Measurements from ENCODE around the gene SMC6.

The SMC6 gene

DNA sequence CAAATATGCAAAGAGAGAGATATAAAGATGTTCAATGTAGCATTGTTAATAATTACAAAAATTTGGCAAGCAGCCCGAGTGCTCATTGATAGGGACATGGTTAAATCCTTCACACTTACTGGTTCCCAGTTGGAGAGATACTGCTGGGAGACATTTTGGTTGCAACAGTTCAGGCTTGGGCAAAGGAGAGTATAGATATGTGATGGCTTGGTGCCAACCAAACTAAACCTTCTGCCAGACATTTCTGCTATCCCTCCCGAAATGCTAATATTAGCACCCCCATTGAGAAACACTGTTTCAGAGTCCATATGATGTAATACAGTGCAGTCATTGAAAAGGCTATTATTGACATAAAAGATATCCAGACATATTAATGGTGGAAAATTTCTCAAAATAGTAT is 11.8 kb upstream of the SMC6 start:
- no peak for DNase-seq
- Histone ChIP-seq H3K4me2 (ENCODE audit: low read length) (no peak overlapping the region), H3K27ac (ENCODE audit: low read depth, low read length) (no peak overlapping the region), H4K91ac (ENCODE audit: low read depth, low read length) (no peak overlapping the region), H3K18ac (ENCODE audit: low read length) (no peak overlapping the region), H3K23ac (ENCODE audit: low read length) (no peak overlapping the region), H3K79me1 (ENCODE audit: low read length) (no peaks in the 10 kb centered on the region), H3K9me3 (ENCODE audit: insufficient read depth, low read depth, low read length) (no peaks in the 10 kb centered on the region), H3K14ac (ENCODE audit: low read length) (no peak overlapping the region), H2BK5ac (ENCODE audit: low read depth, low read length, poor library complexity) (no peak overlapping the region), H3K4me1 (ENCODE audit: control insufficient read depth in 1 of 2, insufficient read depth in 2 of 2, low read length in 2 of 2) (no peaks in the 10 kb centered on the region), H2AFZ (ENCODE audit: insufficient read depth, low read length, poor library complexity) (no peak overlapping the region), H3K27me3 (ENCODE audit: insufficient read depth, low read length) (no peaks in the 10 kb centered on the region), H2BK12ac (ENCODE audit: low read length) (no peak overlapping the region), H3K4ac (ENCODE audit: low read depth, low read length) (no peak overlapping the region), H2AK5ac (ENCODE audit: low read length) (no peak overlapping the region), H3K4me3 (ENCODE audit: low read depth, low read length) (no peak overlapping the region), H4K12ac (ENCODE audit: low read depth, low read length) (no peak overlapping the region), H3K79me2 (ENCODE audit: control insufficient read depth, insufficient read depth, low read length, poor library complexity) (no peaks in the 10 kb centered on the region), H3K36me3 (ENCODE audit: control insufficient read depth in 1 of 2, insufficient read depth in 2 of 2, low read length in 2 of 2) (peaks cover 3 to 4% of the 10 kb centered on the region in 2 experiments), H2BK120ac (ENCODE audit: insufficient read depth, low read length, poor library complexity) (no peak overlapping the region), H3K9ac (ENCODE audit: low read length) (no peak overlapping the region), H4K8ac (ENCODE audit: low read depth, low read length) (no peak overlapping the region)
- WGBS (ENCODE audit: extremely low coverage, insufficient coverage, insufficient read length) = no CpG with 5 or more reads among the region's 2 CpGs

DNA sequence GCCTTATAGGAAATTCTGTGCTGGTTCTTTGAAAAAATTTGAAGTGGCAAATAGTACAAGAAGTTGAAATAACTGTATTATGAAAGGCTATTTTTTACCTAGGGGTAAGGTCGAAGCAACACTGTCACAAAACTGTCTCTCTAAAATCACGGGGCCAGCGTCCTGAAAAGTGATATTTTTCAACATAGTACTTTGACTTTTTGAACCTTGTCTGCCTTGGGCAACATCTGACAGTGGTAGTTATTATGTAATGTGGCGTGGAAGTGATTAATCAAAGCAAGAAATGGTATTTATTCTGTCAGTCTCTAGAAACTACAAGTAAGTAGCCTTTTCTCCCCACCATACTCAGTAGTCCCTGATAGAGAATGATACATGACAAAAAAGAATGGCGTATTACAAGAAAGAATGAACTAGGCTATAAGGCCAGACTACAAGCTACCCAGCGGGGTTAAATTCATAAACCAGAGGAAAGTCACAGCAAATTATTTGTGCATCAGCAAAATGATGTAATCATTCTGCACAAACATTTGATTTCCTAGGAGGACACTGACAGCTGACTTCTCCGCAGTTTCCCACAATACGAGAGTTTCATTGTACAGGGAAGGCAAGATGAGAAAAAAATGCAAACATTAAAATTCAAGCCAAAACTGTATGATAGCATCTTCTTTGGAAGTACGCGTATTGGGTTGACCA is 10.2 kb upstream of the SMC6 start:
- H3K27ac ChIP-seq (ENCODE audit: low read depth, low read length) = no peak overlapping the region
- H3K4me3 ChIP-seq (ENCODE audit: low read depth, low read length) = no peak overlapping the region
- H3K4ac ChIP-seq (ENCODE audit: low read depth, low read length) = no peak overlapping the region
- H3K9ac ChIP-seq (ENCODE audit: low read length) = no peak overlapping the region
- H2AK5ac ChIP-seq (ENCODE audit: low read length) = no peak overlapping the region
- no peak overlapping the region for H2BK5ac ChIP-seq (ENCODE audit: low read depth, low read length, poor library complexity)
- H2BK120ac ChIP-seq (ENCODE audit: insufficient read depth, low read length, poor library complexity) = no peak overlapping the region
- no peaks in the 10 kb centered on the region for H3K79me1 ChIP-seq (ENCODE audit: low read length)
- no peak overlapping the region for H3K18ac ChIP-seq (ENCODE audit: low read length)
- no peak overlapping the region for H2AFZ ChIP-seq (ENCODE audit: insufficient read depth, low read length, poor library complexity)
- no peak overlapping the region for H2BK12ac ChIP-seq (ENCODE audit: low read length)
- H4K12ac ChIP-seq (ENCODE audit: low read depth, low read length) = no peak overlapping the region
- no CpG with 5 or more reads among the region's 10 CpGs for WGBS (ENCODE audit: extremely low coverage, insufficient coverage, insufficient read length)
- no peaks in the 10 kb centered on the region for H3K27me3 ChIP-seq (ENCODE audit: insufficient read depth, low read length)
- H3K23ac ChIP-seq (ENCODE audit: low read length) = no peak overlapping the region
- no peak for DNase-seq
- H3K9me3 ChIP-seq (ENCODE audit: insufficient read depth, low read depth, low read length) = no peaks in the 10 kb centered on the region
- H3K4me1 ChIP-seq (ENCODE audit: control insufficient read depth in 1 of 2, insufficient read depth in 2 of 2, low read length in 2 of 2) = no peaks in the 10 kb centered on the region
- H3K14ac ChIP-seq (ENCODE audit: low read length) = no peak overlapping the region
- H3K4me2 ChIP-seq (ENCODE audit: low read length) = no peak overlapping the region
- H4K8ac ChIP-seq (ENCODE audit: low read depth, low read length) = no peak overlapping the region
- peaks cover 1 to 2% of the 10 kb centered on the region in 2 experiments for H3K36me3 ChIP-seq (ENCODE audit: control insufficient read depth in 1 of 2, insufficient read depth in 2 of 2, low read length in 2 of 2)
- H4K91ac ChIP-seq (ENCODE audit: low read depth, low read length) = no peak overlapping the region
- no peaks in the 10 kb centered on the region for H3K79me2 ChIP-seq (ENCODE audit: control insufficient read depth, insufficient read depth, low read length, poor library complexity)

DNA sequence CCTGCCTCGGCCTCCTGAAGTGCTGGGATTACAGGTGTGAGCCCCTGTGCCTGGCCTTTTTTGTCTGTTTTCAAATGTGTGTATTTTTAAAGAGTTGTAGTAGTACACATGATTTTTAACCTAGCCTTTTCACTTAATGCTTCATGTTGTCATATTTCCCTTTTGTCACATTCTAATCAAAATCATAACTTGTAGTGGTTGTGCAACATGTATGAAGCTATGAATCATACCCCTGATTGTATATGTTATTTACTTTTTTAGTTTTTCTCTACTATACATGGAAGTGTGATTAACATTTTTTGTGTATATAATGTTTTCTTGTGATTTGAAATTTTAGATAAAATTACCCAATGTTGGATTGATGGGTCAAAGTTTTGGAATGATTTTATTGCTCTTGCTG is 8.8 kb upstream of the SMC6 start:
- H3K36me3 ChIP-seq (ENCODE audit: control insufficient read depth in 1 of 2, insufficient read depth in 2 of 2, low read length in 2 of 2) = peaks cover 1 to 2% of the 10 kb centered on the region in 2 experiments

DNA sequence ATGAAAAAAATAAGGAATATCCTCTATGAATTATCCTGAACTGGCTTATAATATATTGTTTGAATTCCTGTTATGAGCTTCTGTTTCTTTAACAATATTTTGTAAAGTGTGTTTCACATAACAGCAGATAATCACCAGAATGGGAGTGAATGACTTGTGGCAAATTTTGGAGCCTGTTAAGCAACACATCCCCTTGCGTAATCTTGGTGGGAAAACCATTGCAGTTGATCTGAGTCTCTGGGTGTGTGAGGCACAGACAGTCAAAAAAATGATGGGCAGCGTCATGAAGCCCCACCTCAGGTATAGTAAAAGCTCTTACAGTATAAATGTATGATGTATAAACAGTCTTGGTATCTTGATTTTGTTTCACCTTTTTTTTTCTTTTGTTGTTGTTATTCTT is 6.2 kb upstream of the SMC6 start:
- no peak overlapping the region for H4K8ac ChIP-seq (ENCODE audit: low read depth, low read length)
- no peak overlapping the region for H3K14ac ChIP-seq (ENCODE audit: low read length)
- H2BK120ac ChIP-seq (ENCODE audit: insufficient read depth, low read length, poor library complexity) = no peak overlapping the region
- no peaks in the 10 kb centered on the region for H3K4me1 ChIP-seq (ENCODE audit: control insufficient read depth in 1 of 2, insufficient read depth in 2 of 2, low read length in 2 of 2)
- H3K9ac ChIP-seq (ENCODE audit: low read length) = no peak overlapping the region
- H3K27ac ChIP-seq (ENCODE audit: low read depth, low read length) = no peak overlapping the region
- H2AFZ ChIP-seq (ENCODE audit: insufficient read depth, low read length, poor library complexity) = no peak overlapping the region
- H3K79me1 ChIP-seq (ENCODE audit: low read length) = no peaks in the 10 kb centered on the region
- no peak overlapping the region for H4K91ac ChIP-seq (ENCODE audit: low read depth, low read length)
- no CpG with 5 or more reads among the region's 2 CpGs for WGBS (ENCODE audit: extremely low coverage, insufficient coverage, insufficient read length)
- peaks cover 1 to 2% of the 10 kb centered on the region in 2 experiments for H3K36me3 ChIP-seq (ENCODE audit: control insufficient read depth in 1 of 2, insufficient read depth in 2 of 2, low read length in 2 of 2)
- H3K4me3 ChIP-seq (ENCODE audit: low read depth, low read length) = no peak overlapping the region
- H3K4me2 ChIP-seq (ENCODE audit: low read length) = no peak overlapping the region
- H2BK5ac ChIP-seq (ENCODE audit: low read depth, low read length, poor library complexity) = no peak overlapping the region
- H4K12ac ChIP-seq (ENCODE audit: low read depth, low read length) = no peak overlapping the region
- H3K4ac ChIP-seq (ENCODE audit: low read depth, low read length) = no peak overlapping the region
- H3K18ac ChIP-seq (ENCODE audit: low read length) = no peak overlapping the region
- no peak overlapping the region for H2BK12ac ChIP-seq (ENCODE audit: low read length)
- H3K27me3 ChIP-seq (ENCODE audit: insufficient read depth, low read length) = no peaks in the 10 kb centered on the region
- H2AK5ac ChIP-seq (ENCODE audit: low read length) = no peak overlapping the region
- no peak overlapping the region for H3K23ac ChIP-seq (ENCODE audit: low read length)
- no peak for DNase-seq
- no peaks in the 10 kb centered on the region for H3K9me3 ChIP-seq (ENCODE audit: insufficient read depth, low read depth, low read length)
- no peaks in the 10 kb centered on the region for H3K79me2 ChIP-seq (ENCODE audit: control insufficient read depth, insufficient read depth, low read length, poor library complexity)

More for the DNA sequence above, 8.8 kb upstream of the SMC6 start:
- H2BK5ac ChIP-seq (ENCODE audit: low read depth, low read length, poor library complexity) = no peak overlapping the region
- no peak overlapping the region for H2BK120ac ChIP-seq (ENCODE audit: insufficient read depth, low read length, poor library complexity)
- no peaks in the 10 kb centered on the region for H3K79me2 ChIP-seq (ENCODE audit: control insufficient read depth, insufficient read depth, low read length, poor library complexity)
- no peaks in the 10 kb centered on the region for H3K27me3 ChIP-seq (ENCODE audit: insufficient read depth, low read length)
- DNase-seq = no peak
- H4K12ac ChIP-seq (ENCODE audit: low read depth, low read length) = no peak overlapping the region
- H3K23ac ChIP-seq (ENCODE audit: low read length) = no peak overlapping the region
- H3K14ac ChIP-seq (ENCODE audit: low read length) = no peak overlapping the region
- no peak overlapping the region for H3K4me3 ChIP-seq (ENCODE audit: low read depth, low read length)
- no peak overlapping the region for H2BK12ac ChIP-seq (ENCODE audit: low read length)
- H3K4me1 ChIP-seq (ENCODE audit: control insufficient read depth in 1 of 2, insufficient read depth in 2 of 2, low read length in 2 of 2) = no peaks in the 10 kb centered on the region
- no CpG with 5 or more reads among the region's 1 CpG for WGBS (ENCODE audit: extremely low coverage, insufficient coverage, insufficient read length)
- no peak overlapping the region for H3K18ac ChIP-seq (ENCODE audit: low read length)
- H3K79me1 ChIP-seq (ENCODE audit: low read length) = no peaks in the 10 kb centered on the region
- no peak overlapping the region for H3K4ac ChIP-seq (ENCODE audit: low read depth, low read length)
- no peak overlapping the region for H3K9ac ChIP-seq (ENCODE audit: low read length)
- H2AK5ac ChIP-seq (ENCODE audit: low read length) = no peak overlapping the region
- no peak overlapping the region for H2AFZ ChIP-seq (ENCODE audit: insufficient read depth, low read length, poor library complexity)
- no peak overlapping the region for H3K4me2 ChIP-seq (ENCODE audit: low read length)
- H4K91ac ChIP-seq (ENCODE audit: low read depth, low read length) = no peak overlapping the region
- H4K8ac ChIP-seq (ENCODE audit: low read depth, low read length) = no peak overlapping the region
- H3K27ac ChIP-seq (ENCODE audit: low read depth, low read length) = no peak overlapping the region
- H3K9me3 ChIP-seq (ENCODE audit: insufficient read depth, low read depth, low read length) = no peaks in the 10 kb centered on the region

Data from trophoblast cell (in vitro differentiated cells and primary cell).